AG04450 (cell line): Measurements from ENCODE around the gene MYO1D. TPM values are rescaled to one million over a fixed set of nuclear protein-coding genes. Genes with fewer than 3 reads are reported as not detected.

ENCODE experiments used
- CTCF ChIA-PET: fragments of 300-600, 350-600 bp; formaldehyde crosslinking; extraction: SDS; loops from one replicate; lab custom pipeline; 2022; ENCODE audit warnings: antibody characterized with exemption, inconsistent platforms; lab: Charles Lee
- POLR2A ChIA-PET: fragments of 350-600 bp; formaldehyde crosslinking; extraction: SDS; loops from one replicate; lab custom pipeline; 2021; ENCODE audit warnings: antibody characterized with exemption, inconsistent platforms; lab: Yijun Ruan, JAX
- DNase-seq: peaks from one replicate; pipeline ENCODE4 v3.0.0-alpha.2; 2011; ENCODE audit warnings: low read depth, low spot score
- H3K27ac ChIP-seq: one replicate; pipeline ENCODE4 v1.5.1; 2012; ENCODE audit warnings: low read depth, low read length, control low read depth
- H3K27me3 ChIP-seq: one replicate; pipeline ENCODE4 v1.6.0; 2012; ENCODE audit warnings: low read length; ENCODE audit not compliant: control insufficient read depth, insufficient read depth
- H3K4me3 ChIP-seq: 2 replicates; pipeline ENCODE4 v1.5.1; 2011; ENCODE audit warnings: mild to moderate bottlenecking, low read depth, low read length, control low read depth
- H3K9me3 ChIP-seq: 2 replicates; pipeline ENCODE4 v1.5.1; 2012; ENCODE audit warnings: low read length; ENCODE audit not compliant: control insufficient read depth, insufficient read depth
- polyA plus RNA-seq: library from polyadenylated mRNA; depleted of rRNA; stranded (reverse); fragments of >200 nt; gene quantifications from 2 replicates; pipeline ENCODE4 v1.2.3, GENCODE V29; 2011
- TF ChIP-seq, protein P1 (sequence below): IDR thresholded peaks from 2 replicates; pipeline ENCODE4 v1.5.1; 2011; ENCODE audit warnings: low read depth, low read length, control low read depth, inconsistent platforms

The MYO1D gene
- polyA plus RNA-seq, 1 experiment, result 1.1 TPM

DNA sequence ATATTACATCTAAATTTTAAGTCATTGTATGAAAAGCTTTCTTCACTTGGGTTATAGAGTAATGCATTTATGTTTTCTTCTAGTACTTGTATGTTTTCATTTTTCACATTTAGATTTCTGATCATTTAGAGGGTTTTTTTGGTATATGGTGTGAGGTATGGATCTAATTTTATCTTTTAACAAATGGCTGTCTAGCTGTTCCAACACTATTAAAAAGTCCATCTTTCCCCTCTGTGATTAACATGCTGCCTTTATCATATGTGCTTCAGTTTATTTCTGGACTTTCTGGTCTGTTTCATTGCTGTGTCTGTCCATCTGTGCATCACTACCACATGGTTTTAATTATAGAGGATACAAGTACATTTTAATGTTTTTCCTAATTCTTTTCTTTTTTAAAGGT is 163.8 kb downstream of the MYO1D start:
- H3K27me3 ChIP-seq, result no peaks in the 10 kb centered on the region
- H3K4me3 ChIP-seq, result no peak overlapping the region
- no peak for DNase-seq
- TF ChIP-seq, protein P1, sequence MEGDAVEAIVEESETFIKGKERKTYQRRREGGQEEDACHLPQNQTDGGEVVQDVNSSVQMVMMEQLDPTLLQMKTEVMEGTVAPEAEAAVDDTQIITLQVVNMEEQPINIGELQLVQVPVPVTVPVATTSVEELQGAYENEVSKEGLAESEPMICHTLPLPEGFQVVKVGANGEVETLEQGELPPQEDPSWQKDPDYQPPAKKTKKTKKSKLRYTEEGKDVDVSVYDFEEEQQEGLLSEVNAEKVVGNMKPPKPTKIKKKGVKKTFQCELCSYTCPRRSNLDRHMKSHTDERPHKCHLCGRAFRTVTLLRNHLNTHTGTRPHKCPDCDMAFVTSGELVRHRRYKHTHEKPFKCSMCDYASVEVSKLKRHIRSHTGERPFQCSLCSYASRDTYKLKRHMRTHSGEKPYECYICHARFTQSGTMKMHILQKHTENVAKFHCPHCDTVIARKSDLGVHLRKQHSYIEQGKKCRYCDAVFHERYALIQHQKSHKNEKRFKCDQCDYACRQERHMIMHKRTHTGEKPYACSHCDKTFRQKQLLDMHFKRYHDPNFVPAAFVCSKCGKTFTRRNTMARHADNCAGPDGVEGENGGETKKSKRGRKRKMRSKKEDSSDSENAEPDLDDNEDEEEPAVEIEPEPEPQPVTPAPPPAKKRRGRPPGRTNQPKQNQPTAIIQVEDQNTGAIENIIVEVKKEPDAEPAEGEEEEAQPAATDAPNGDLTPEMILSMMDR, result no peak
- CTCF ChIA-PET, result interaction anchor here (1.2 kb wide), 2 partner anchors 70 to 165 kb away, joined by 4 to 5 read pairs; no protein-coding TSS in a partner anchor
- no peak overlapping the region for H3K27ac ChIP-seq
- POLR2A ChIA-PET, result no interaction called here
- no peaks in the 10 kb centered on the region for H3K9me3 ChIP-seq

DNA sequence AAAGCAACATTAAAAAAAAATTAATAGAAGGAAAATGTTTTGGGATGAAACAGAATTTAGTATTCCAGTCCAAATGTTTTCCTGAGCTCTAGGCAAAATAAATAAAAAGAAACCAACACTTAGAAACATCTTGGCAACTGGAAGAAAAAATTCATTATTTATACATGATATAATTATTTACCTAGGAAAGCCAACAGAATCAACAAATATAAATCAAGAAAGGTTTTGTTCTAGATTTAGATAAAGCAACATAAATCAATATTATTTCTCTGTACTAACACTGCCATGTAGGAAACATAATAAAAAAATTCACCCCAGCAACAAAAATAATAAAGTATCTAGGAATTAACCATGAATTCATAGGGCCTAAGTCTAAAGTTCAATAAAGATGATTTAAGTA is 167.4 kb downstream of the MYO1D start:
- POLR2A ChIA-PET, result no interaction called here
- CTCF ChIA-PET, result no interaction called here
- Histone ChIP-seq H3K9me3 (no peaks in the 10 kb centered on the region), H3K27me3 (no peaks in the 10 kb centered on the region), H3K4me3 (no peak overlapping the region), H3K27ac (no peak overlapping the region)
- DNase-seq, result no peak
- TF ChIP-seq, protein P1, result no peak

DNA sequence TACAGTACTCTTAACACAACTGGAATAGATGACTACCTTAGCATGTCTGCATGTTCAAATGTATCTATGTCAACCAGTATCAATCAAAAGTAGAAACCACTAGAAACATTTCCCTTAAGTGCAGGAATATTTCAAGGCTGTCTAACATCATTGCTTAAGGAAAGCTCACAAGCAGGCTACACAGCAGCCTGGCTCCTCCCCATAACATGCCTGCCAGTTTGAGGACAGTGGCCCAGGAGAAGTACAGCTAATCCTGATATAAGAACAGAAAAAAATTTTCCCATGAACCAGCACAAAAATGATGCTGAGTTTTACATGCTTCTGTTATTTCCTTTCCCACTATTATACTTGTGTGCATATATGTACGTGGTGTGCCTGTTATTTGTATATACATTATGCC is 175.1 kb downstream of the MYO1D start:
- no peak for DNase-seq
- CTCF ChIA-PET, result no interaction called here
- Histone ChIP-seq H3K9me3 (no peaks in the 10 kb centered on the region), H3K27me3 (no peaks in the 10 kb centered on the region), H3K27ac (no peak overlapping the region), H3K4me3 (no peak overlapping the region)
- TF ChIP-seq, protein P1, result no peak
- POLR2A ChIA-PET, result no interaction called here

DNA sequence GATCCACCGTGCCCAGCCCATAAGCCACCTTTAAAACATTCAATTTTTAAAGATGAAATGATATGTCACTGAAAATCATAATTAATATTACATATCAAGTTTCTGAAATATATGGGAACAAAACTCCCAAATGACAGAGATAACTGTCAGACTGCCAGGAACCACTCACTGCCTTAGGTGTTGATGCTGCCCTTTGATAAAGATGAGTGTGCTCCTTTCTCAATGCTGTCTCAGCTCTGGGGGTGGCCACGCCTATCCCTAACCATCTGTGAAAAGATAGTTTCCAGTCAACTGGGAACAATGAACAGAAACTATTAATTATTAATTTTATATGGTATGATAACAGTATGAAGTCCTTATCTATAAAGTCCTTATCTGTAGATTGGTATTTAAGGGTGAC is 177.7 kb downstream of the MYO1D start:
- Histone ChIP-seq H3K27me3 (no peaks in the 10 kb centered on the region), H3K27ac (no peak overlapping the region), H3K9me3 (no peaks in the 10 kb centered on the region), H3K4me3 (no peak overlapping the region)
- POLR2A ChIA-PET, result no interaction called here
- CTCF ChIA-PET, result no interaction called here
- TF ChIP-seq, protein P1, result no peak
- DNase-seq, result no peak

DNA sequence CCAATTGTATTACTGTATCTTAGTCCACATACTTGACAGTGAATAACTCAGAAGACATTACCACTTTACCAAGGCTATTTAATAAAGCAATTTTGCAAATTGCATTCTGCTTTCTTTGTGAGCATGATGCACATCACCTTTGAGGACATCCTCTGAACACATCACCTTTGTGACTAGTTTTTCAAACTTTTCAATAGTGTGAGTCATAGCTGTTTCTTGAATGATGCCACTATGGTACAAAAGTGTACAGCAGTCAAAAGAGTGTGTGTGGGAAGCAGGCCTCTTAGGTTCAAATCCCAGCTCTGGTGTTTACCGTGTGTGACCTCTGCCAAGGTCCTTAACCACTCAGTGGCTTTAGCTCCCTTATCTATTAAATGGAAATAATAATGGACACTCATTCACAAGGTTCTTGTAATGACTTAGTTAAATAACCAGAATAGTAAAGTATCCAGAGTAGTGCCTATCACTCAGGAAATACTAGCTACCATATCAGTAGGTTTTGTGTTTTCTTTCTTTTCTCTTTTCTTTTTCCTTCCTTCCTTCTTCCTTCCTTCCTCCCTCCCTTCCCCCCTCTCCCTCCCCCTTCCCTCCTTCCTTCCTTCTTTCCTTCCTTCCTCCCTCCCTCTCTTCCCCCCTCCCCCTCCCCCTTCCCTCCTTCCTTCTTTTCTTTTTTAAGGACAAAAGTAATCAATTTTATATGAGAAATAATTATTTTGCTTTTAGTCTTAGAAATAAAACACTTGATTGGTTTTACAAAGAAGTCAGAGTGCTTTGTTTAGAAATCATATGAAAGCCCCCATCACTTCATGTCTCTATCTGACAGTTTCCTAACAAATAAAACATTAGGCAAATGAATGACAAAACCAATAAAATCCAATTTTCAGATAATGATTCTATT is 178.9 kb downstream of the MYO1D start:
- TF ChIP-seq, protein P1, result no peak

More for the DNA sequence above, 178.9 kb downstream of the MYO1D start:
- H3K9me3 ChIP-seq, result no peaks in the 10 kb centered on the region
- H3K4me3 ChIP-seq, result no peak overlapping the region
- no peak for DNase-seq
- ChIA-PET POLR2A (no interaction called here), CTCF (interaction anchor here (0.6 kb wide), 1 partner anchor 235 kb away, joined by 3 read pairs; no protein-coding TSS in a partner anchor)
- H3K27me3 ChIP-seq, result no peaks in the 10 kb centered on the region
- H3K27ac ChIP-seq, result no peak overlapping the region
